ACC112 (cell line): Measurements from ENCODE around the gene CDYL.
A peak's percentile ranks its signal among the peaks of the same experiment; 100 is the strongest.

Source experiments
- H2AFZ ChIP-seq: fragments of 200-600 bp; sonication (generic); one replicate; pipeline ENCODE4 v1.6.0; 2017; ENCODE audit warnings: antibody characterized with exemption, low read length; ENCODE audit not compliant: unreplicated experiment
- H3K27ac ChIP-seq: fragments of 200-600 bp; sonication (generic); 2 replicates; pipeline ENCODE4 v1.5.1; 2014; ENCODE audit warnings: low read depth, mild to moderate bottlenecking, antibody characterized with exemption, low read length, moderate library complexity
- H3K27me3 ChIP-seq: fragments of 200-600 bp; sonication (generic); 2 replicates; pipeline ENCODE4 v1.6.1; 2014; ENCODE audit warnings: mild to moderate bottlenecking, antibody characterized with exemption, low read length, moderate library complexity, mixed read lengths; ENCODE audit not compliant: insufficient read depth
- H3K36me3 ChIP-seq: fragments of 200-600 bp; sonication (generic); 2 replicates; pipeline ENCODE4 v1.6.1; 2016; ENCODE audit warnings: mild to moderate bottlenecking, antibody characterized with exemption, low read length, moderate library complexity, mixed read lengths; ENCODE audit not compliant: insufficient read depth
- H3K4me1 ChIP-seq: fragments of 200-600 bp; sonication (generic); one replicate; pipeline ENCODE4 v1.6.1; 2016; ENCODE audit warnings: low read length, mixed read lengths; ENCODE audit not compliant: insufficient read depth, unreplicated experiment, control insufficient read depth
- H3K4me3 ChIP-seq: fragments of 200-600 bp; sonication (generic); 2 replicates; pipeline ENCODE4 v1.5.1; 2014; ENCODE audit warnings: mild to moderate bottlenecking, low read depth, low read length
- H3K79me2 ChIP-seq: fragments of 200-600 bp; sonication (generic); one replicate; pipeline ENCODE4 v1.6.0; 2016; ENCODE audit warnings: low read length; ENCODE audit not compliant: control insufficient read depth, unreplicated experiment, insufficient read depth

CDYL gene

GRCh38 chr6:4932228-4932903 lies 156.2 kb downstream of the CDYL start:
- no peak overlapping the region for H3K4me3 ChIP-seq
- peaks cover 50% of the 10 kb centered on the region for H3K79me2 ChIP-seq
- no peak overlapping the region for H3K27ac ChIP-seq
- H3K36me3 ChIP-seq = no peaks in the 10 kb centered on the region
- H2AFZ ChIP-seq = no peak overlapping the region
- H3K4me1 ChIP-seq = peaks cover 21% of the 10 kb centered on the region
- H3K27me3 ChIP-seq = no peaks in the 10 kb centered on the region

GRCh38 chr6:4935486-4935885 lies 159.3 kb downstream of the CDYL start:
- H3K4me3 ChIP-seq = no peak overlapping the region
- H3K4me1 ChIP-seq = peaks cover 16% of the 10 kb centered on the region
- H3K79me2 ChIP-seq = peaks cover 32% of the 10 kb centered on the region
- no peaks in the 10 kb centered on the region for H3K27me3 ChIP-seq
- no peak overlapping the region for H2AFZ ChIP-seq
- H3K36me3 ChIP-seq = no peaks in the 10 kb centered on the region
- H3K27ac ChIP-seq = no peak overlapping the region

GRCh38 chr6:4935975-4936680 lies 159.9 kb downstream of the CDYL start:
- H3K4me1 ChIP-seq = peaks cover 18% of the 10 kb centered on the region
- no peaks in the 10 kb centered on the region for H3K27me3 ChIP-seq
- no peak overlapping the region for H2AFZ ChIP-seq
- H3K27ac ChIP-seq = no peak overlapping the region; the same call in 1 of the 2 replicates
- H3K79me2 ChIP-seq = peaks cover 25% of the 10 kb centered on the region
- no peaks in the 10 kb centered on the region for H3K36me3 ChIP-seq
- H3K4me3 ChIP-seq = no peak overlapping the region

DNA sequence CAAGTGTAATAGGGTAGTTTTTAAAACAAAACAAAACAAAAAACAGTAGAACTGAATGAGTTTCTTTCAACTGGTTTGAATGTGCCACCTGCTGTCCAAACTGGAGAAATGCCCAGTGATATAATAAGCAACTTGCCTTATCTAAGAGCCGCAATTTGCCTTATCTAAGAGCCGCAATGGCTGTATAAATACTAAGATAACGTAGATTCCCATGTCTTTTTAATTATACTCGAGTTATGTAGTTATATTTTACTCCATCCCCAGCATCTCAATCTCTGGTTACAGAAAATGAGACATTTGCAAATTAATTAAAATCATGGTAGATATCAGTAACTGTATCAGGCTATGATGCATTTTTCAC lies 160.5 kb downstream of the CDYL start:
- Histone ChIP-seq H3K27me3 (no peaks in the 10 kb centered on the region), H3K36me3 (no peaks in the 10 kb centered on the region), H2AFZ (no peak overlapping the region), H3K4me3 (no peak overlapping the region), H3K27ac (no peak overlapping the region), H3K4me1 (peaks cover 18% of the 10 kb centered on the region), H3K79me2 (peaks cover 20% of the 10 kb centered on the region)

GRCh38 chr6:4937414-4937813 lies 161.2 kb downstream of the CDYL start:
- Histone ChIP-seq H3K27me3 (no peaks in the 10 kb centered on the region), H3K4me1 (peaks cover 19% of the 10 kb centered on the region), H3K27ac (no peak overlapping the region), H3K4me3 (no peak overlapping the region), H3K36me3 (no peaks in the 10 kb centered on the region), H3K79me2 (peaks cover 14% of the 10 kb centered on the region), H2AFZ (no peak overlapping the region)

- peaks cover 7% of the 10 kb centered on the region for H3K79me2 ChIP-seq
- no peak overlapping the region for H2AFZ ChIP-seq
- H3K36me3 ChIP-seq = no peaks in the 10 kb centered on the region
- no peak overlapping the region for H3K4me3 ChIP-seq
- peaks cover 37% of the 10 kb centered on the region for H3K4me1 ChIP-seq
- H3K27ac ChIP-seq = no peak overlapping the region
- no peaks in the 10 kb centered on the region for H3K27me3 ChIP-seq
Measured at GRCh38 chr6:4939241-4939640, 163.0 kb downstream of the CDYL start.

DNA sequence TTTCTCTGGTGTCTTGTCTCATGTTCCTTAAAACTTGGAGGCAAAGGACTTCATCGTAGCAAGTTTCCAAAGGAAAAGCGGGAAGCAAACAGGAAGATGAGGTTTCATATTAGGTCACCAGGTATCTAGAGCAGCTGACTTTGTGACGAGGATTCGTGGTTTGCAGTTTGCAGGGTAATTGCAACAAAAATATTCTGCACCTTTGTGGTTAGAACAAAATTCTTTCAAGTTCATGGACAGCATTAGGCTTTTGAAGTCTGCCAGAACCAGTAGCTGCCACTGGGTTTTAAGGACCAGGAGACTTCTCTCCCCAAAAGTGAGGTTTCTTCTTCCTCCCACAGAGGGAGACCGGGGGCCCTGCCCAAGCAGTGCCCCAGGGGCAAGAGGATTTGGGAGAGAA lies 164.2 kb downstream of the CDYL start:
- Histone ChIP-seq H3K27me3 (no peaks in the 10 kb centered on the region), H3K36me3 (no peaks in the 10 kb centered on the region), H3K79me2 (peaks cover 7% of the 10 kb centered on the region), H3K4me3 (no peak overlapping the region), H2AFZ (no peak overlapping the region), H3K27ac (no peak overlapping the region), H3K4me1 (peaks cover 37% of the 10 kb centered on the region)

- Histone ChIP-seq H3K4me1 (peaks cover 34% of the 10 kb centered on the region), H3K36me3 (no peaks in the 10 kb centered on the region), H2AFZ (no peak overlapping the region), H3K27ac (peak overlapping the region; percentile 74), H3K4me3 (peak overlapping the region; percentile 1; the same call in 1 of the 2 replicates), H3K27me3 (no peaks in the 10 kb centered on the region), H3K79me2 (peaks cover 7% of the 10 kb centered on the region)
Measured at GRCh38 chr6:4941782-4942672, 165.8 kb downstream of the CDYL start.

GRCh38 chr6:4942673-4943009 lies 166.4 kb downstream of the CDYL start:
- no peaks in the 10 kb centered on the region for H3K36me3 ChIP-seq
- H3K27ac ChIP-seq = peak overlapping the region; percentile 74
- H3K4me3 ChIP-seq = peak overlapping the region; percentile 1; the same call in 1 of the 2 replicates
- peaks cover 34% of the 10 kb centered on the region for H3K4me1 ChIP-seq
- H2AFZ ChIP-seq = no peak overlapping the region
- no peaks in the 10 kb centered on the region for H3K27me3 ChIP-seq
- H3K79me2 ChIP-seq = peaks cover 7% of the 10 kb centered on the region

DNA sequence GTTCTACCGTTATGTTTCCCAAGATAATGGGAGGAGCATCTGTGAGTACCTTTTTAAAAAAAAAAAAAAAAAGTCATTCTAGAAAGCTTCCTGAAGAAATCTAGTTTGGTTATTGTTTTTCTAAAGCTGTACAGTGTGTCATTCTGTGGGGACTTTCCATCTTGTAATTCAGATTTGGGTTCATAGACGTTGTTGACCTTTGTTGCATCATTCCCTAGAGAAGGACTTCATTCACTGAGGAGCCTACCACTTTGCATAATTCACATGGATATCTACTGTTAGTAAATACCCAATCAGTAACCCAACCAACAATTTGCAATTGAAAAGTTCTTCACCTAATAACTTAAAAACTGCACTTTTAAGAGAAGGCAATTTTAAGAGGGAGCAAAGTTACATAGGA lies 167.5 kb downstream of the CDYL start:
- H2AFZ ChIP-seq = no peak overlapping the region
- peak overlapping the region; percentile 74; the same call in 1 of the 2 replicates for H3K27ac ChIP-seq
- no peaks in the 10 kb centered on the region for H3K36me3 ChIP-seq
- H3K4me1 ChIP-seq = peaks cover 34% of the 10 kb centered on the region
- H3K4me3 ChIP-seq = no peak overlapping the region
- H3K27me3 ChIP-seq = no peaks in the 10 kb centered on the region
- H3K79me2 ChIP-seq = peaks cover 7% of the 10 kb centered on the region
